ENCODE measurements around the gene MBTPS1. TPM values are rescaled to one million over a fixed set of nuclear protein-coding genes. Genes with fewer than 3 reads are reported as not detected.

Gene MBTPS1
- total RNA-seq, 4 donors from 2014 or later: 36.3 to 77.6 (median 53.0) TPM

- H3K9me3 ChIP-seq: no peaks in the 10 kb centered on the region
- DNase-seq: no peak
- peaks cover 0 to 9% (median 3%) of the 10 kb centered on the region in 3 donors for H3K4me1 ChIP-seq
- TF ChIP-seq CTCF (IDR thresholded peaks at IDR 0.05) (peak; percentile 38 to 73 (median 68)), POLR2A (IDR thresholded peaks at IDR 0.05) (no peak)
- peaks cover 11 to 98% (median 42%) of the 10 kb centered on the region in 3 donors for H3K36me3 ChIP-seq
- no peak overlapping the region for H3K4me3 ChIP-seq
- no peaks in the 10 kb centered on the region for H3K27me3 ChIP-seq
- 45 to 83% methylated on average over 2 to 11 of the region's 11 CpGs for WGBS, 2 donors
- H3K27ac ChIP-seq: no peak overlapping the region
- intact Hi-C loops (cut with DNase I): loop anchor here (10.0 kb wide), 1 partner anchor 100 kb away; the partner anchor contains the start of gene TAF1C
Observed at GRCh38 chr16:84084570-84085270, 32.0 kb downstream of the MBTPS1 start.

- Histone ChIP-seq H3K4me3 (no peak overlapping the region), H3K4me1 (peaks cover 0 to 9% (median 3%) of the 10 kb centered on the region in 3 donors), H3K27ac (peak overlapping the region in 1 of 4 donors; percentile 39), H3K9me3 (no peaks in the 10 kb centered on the region), H3K27me3 (no peaks in the 10 kb centered on the region), H3K36me3 (peaks cover 0 to 98% (median 34%) of the 10 kb centered on the region in 3 donors)
- intact Hi-C loops (cut with DNase I): loop anchor here (10.0 kb wide), 1 partner anchor 102 kb away; the partner anchor contains the start of gene TAF1C
- WGBS, 2 donors: 79 to 82% methylated on average over 5 to 11 of the region's 11 CpGs
- TF ChIP-seq POLR2A (IDR thresholded peaks at IDR 0.05) (no peak), CTCF (IDR thresholded peaks at IDR 0.05) (no peak)
- no peak for DNase-seq
Observed at GRCh38 chr16:84082835-84083569, 33.7 kb downstream of the MBTPS1 start.

- TF ChIP-seq POLR2A (IDR thresholded peaks at IDR 0.05) (no peak), CTCF (IDR thresholded peaks at IDR 0.05) (no peak)
- DNase-seq: no peak
- peaks cover 0 to 9% (median 3%) of the 10 kb centered on the region in 3 donors for H3K4me1 ChIP-seq
- H3K9me3 ChIP-seq: no peaks in the 10 kb centered on the region
- WGBS, 2 donors: 54 to 89% methylated on average over 4 to 6 of the region's 6 CpGs
- H3K27me3 ChIP-seq: no peaks in the 10 kb centered on the region
- no peak overlapping the region for H3K4me3 ChIP-seq
- H3K27ac ChIP-seq: no peak overlapping the region
- H3K36me3 ChIP-seq: peaks cover 0 to 98% (median 26%) of the 10 kb centered on the region in 3 donors
- intact Hi-C loops (cut with DNase I): loop anchor here (10.0 kb wide), 1 partner anchor 103 kb away; the partner anchor contains the start of gene TAF1C
Observed at GRCh38 chr16:84082110-84082509, 34.6 kb downstream of the MBTPS1 start.

- Histone ChIP-seq H3K36me3 (peaks cover 0 to 98% (median 21%) of the 10 kb centered on the region in 3 donors), H3K9me3 (no peaks in the 10 kb centered on the region), H3K27ac (no peak overlapping the region), H3K27me3 (no peaks in the 10 kb centered on the region), H3K4me1 (peaks cover 0 to 9% (median 3%) of the 10 kb centered on the region in 3 donors), H3K4me3 (no peak overlapping the region)
- intact Hi-C loops (cut with DNase I): loop anchor here (10.0 kb wide), 1 partner anchor 103 kb away; the partner anchor contains the start of gene TAF1C
- TF ChIP-seq POLR2A (IDR thresholded peaks at IDR 0.05) (no peak), CTCF (IDR thresholded peaks at IDR 0.05) (no peak)
- WGBS, 2 donors: 69 to 90% methylated on average over 11 to 12 of the region's 14 CpGs
- no peak for DNase-seq
Observed at GRCh38 chr16:84081446-84081989, 35.2 kb downstream of the MBTPS1 start.

Data from esophagus squamous epithelium (tissue), 5 donors.